ES-I3 (cell line): ENCODE measurements around the gene NAGA.

Source experiments
- H3K36me3 ChIP-seq: 2 replicates; pipeline ENCODE4 v1.6.1; 2013; ENCODE audit warnings: mild to moderate bottlenecking, low read length, control low read depth, moderate library complexity; ENCODE audit not compliant: insufficient read depth
- H3K4me1 ChIP-seq: 2 replicates; pipeline ENCODE4 v1.6.1; 2013; ENCODE audit warnings: mild to moderate bottlenecking, control low read depth, low read length; ENCODE audit not compliant: insufficient read depth
- H3K9ac ChIP-seq: 2 replicates; pipeline ENCODE4 v1.6.1; 2013; ENCODE audit warnings: low read depth, mild to moderate bottlenecking, low read length, moderate library complexity
- H3K9me3 ChIP-seq: 2 replicates; pipeline ENCODE4 v1.6.1; 2013; ENCODE audit warnings: mild to moderate bottlenecking, low read length, moderate library complexity; ENCODE audit not compliant: control insufficient read depth, insufficient read depth

NAGA gene

DNA sequence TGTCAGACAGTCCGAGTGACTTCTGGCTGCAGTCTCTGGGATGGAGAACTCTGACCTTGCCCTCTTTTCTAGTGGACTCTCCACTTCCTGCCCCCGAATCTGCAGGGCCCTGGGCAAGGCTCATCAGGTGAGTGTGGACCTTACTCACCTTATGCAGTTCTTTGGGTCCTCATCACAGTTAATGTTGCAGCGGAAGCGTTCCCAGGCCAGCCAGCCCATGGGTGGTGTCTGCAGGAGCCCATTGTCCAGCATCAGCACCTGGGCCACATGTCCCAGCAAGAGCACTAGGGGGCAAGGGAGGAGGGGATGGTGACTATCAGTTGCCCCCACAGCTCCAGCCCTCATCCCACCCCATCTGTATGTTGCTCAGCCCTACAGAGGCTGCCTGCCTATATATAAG lies 2.3 kb downstream of the NAGA start:
- no peaks in the 10 kb centered on the region for H3K9me3 ChIP-seq
- H3K4me1 ChIP-seq, result peaks cover 19% of the 10 kb centered on the region
- no peaks in the 10 kb centered on the region for H3K36me3 ChIP-seq
- H3K9ac ChIP-seq, result no peak overlapping the region

DNA sequence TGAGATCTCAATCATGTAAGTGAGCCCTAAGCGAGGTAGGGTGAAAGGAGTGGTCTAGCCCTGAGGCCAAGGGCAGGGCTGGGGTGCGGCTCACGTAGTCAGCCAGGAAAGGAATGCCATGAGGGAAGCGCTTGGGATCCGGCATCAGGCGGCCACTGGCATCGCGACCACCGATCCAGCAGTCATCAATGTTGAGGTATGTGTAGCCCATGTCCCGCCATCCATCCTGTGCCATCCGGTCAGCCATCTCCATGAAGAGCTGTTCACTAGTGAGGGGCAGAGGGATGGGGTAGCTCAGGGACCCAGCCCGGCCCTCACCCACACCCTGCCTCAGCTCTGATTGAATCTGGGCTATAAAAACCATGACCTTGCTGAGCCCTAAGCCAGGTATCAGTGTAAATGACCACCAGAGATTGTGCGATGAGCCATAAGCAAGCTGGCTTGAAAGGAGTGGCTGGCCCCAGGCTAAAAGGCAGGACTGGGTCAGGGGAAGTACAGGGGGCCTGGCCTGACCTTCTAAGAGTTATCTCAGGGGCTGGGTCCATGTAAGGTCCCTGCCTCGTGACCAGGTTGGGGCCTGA lies 2.9 kb downstream of the NAGA start:
- H3K36me3 ChIP-seq, result no peaks in the 10 kb centered on the region
- no peaks in the 10 kb centered on the region for H3K9me3 ChIP-seq
- no peak overlapping the region for H3K9ac ChIP-seq
- peaks cover 19% of the 10 kb centered on the region for H3K4me1 ChIP-seq

DNA sequence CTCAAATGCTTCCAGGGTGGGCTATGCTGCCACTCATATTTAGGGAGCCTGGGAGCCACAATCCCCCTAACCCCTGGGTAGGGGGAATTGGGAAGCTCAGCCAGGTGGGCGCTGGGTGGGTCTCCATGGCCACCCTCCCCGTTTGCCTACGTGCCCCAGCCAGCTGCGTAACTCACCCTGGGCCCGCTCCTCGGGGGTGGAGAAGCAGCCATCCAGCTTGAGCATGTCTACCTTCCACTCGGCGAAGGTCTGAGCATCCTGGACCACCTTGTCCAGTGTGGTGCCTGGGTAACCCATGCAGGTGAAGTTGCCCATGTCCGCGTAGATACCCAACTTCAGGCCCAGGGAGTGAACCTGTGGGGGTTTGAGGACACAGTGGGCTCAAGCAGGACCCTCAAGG lies 3.7 kb downstream of the NAGA start:
- Histone ChIP-seq H3K36me3 (peaks cover 1% of the 10 kb centered on the region; the same call in 1 of the 2 replicates), H3K9me3 (no peaks in the 10 kb centered on the region), H3K4me1 (peaks cover 19% of the 10 kb centered on the region), H3K9ac (no peak overlapping the region)

DNA sequence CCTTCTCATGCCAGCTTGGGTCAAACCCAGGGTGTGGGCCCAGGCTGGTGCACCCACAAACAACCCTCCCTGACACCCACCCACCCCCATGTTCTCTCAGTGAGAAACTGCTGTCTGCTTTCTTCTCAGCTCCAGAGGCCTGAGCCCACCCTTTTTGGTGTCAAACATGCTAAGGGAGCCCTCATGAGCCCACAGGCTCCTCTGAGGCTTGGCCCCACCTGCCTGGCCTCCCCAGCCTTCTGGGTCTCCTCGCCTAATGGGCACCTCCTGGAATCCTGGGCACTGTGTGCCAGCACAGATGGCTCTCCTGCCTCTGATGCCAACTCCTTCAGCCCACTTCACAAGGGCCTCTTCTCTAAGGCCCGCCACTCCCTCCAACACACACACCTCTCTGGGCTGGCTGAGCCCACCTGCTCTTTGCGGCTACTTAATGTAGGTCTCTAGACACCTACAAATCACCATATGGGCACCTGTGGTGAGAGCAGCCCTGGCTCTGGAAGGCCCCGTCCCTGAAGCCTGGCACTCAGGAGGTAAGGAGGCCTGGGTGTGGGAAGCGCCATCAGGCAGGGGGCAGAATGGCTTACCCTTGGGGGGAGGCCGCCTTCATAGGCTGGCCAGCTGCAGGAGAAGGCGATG lies 4.4 kb downstream of the NAGA start:
- no peaks in the 10 kb centered on the region for H3K9me3 ChIP-seq
- H3K36me3 ChIP-seq, result peaks cover 2% of the 10 kb centered on the region; the same call in 1 of the 2 replicates
- H3K4me1 ChIP-seq, result peaks cover 19% of the 10 kb centered on the region
- H3K9ac ChIP-seq, result no peak overlapping the region

DNA sequence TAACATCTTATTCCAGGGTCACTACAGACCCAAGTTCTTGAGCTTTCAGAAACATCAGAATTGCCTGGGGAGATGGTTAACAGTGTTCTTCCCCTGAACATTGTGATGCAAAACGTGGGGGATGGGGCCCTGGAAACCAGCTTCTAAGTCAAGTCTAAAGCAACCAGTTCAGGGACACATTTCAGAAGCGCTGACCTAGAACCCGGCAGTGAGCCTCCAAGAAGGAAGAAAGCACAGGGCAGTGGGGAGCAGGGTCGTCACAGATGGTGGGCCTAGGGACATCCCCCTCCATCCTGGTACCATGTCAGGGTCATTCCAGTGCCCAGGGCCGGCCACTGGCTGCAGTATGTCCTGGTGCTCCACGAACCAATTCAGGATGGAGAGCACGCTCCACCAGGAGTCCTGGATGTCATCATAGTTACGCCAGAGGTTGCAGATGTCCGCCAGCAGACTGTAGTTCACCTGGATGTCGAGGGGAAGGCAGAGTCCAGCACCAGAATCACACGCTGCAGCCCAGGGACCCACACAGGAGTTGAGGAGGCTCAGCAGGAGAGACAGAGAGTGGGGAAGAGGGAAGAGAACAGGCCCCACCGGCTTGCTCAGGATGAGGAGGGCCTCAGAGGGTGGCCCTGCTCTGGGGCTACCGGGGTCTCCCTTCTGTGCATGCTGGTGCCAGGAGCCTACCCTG lies 5.0 kb downstream of the NAGA start:
- H3K36me3 ChIP-seq, result peaks cover 2% of the 10 kb centered on the region; the same call in 1 of the 2 replicates
- peaks cover 19% of the 10 kb centered on the region for H3K4me1 ChIP-seq
- H3K9ac ChIP-seq, result no peak overlapping the region; the same call in 1 of the 2 replicates
- no peaks in the 10 kb centered on the region for H3K9me3 ChIP-seq

DNA sequence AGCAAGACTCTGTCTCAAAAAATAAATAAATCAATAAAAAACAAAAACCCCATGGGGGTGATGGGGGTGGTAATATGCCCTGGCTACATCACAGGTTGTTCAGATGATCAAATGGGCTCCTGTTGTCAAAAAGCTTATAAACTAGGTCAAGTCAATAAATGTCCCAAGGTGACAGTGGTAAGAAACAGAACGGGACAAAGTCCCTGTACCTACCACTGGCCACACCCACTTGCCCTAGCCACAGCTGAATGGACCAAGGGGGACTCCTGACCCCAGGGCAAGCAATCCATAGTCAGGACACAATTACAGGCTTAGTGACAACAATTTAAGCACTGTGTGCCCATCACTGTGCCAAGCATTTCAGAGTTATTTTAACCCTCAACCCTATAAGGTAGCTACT lies 6.0 kb downstream of the NAGA start:
- H3K9ac ChIP-seq, result no peak overlapping the region
- H3K36me3 ChIP-seq, result peaks cover 2% of the 10 kb centered on the region; the same call in 1 of the 2 replicates
- H3K9me3 ChIP-seq, result peaks cover 3% of the 10 kb centered on the region; the same call in 1 of the 2 replicates

DNA sequence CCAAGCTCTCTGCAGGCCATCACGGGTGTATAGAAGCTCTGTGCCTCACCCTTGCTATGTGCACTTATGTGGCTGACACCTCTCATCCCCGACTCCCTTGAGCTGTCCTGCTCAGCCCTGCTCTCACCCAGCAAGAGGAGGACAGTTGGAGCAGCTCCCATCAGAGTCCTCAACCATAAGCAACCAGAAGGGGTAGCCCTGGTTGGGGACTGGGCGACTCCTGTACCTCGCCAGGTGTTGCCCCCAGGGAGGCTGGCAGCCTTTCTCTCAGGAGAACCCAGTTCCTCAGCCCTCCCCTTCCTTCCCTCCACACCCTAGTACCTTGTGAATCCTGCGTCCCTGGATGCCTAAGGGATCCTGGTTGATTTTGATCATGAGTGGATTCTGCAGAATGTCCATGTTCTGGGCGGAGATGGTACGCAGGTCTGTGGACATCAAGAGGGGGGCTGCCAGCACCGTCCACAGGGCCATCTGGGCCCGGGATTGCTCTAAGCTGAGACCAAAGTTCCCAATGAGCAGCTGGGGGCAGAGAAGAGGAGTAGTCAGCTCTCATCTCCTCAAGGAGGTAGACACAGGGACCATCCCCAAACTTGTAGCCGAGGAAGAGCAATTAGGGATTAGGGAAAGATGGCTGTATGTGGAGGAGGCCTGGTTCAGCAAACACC lies 8.0 kb downstream of the NAGA start:
- H3K9me3 ChIP-seq, result peaks cover 12% of the 10 kb centered on the region; the same call in 1 of the 2 replicates
- H3K9ac ChIP-seq, result no peak overlapping the region
- H3K4me1 ChIP-seq, result peaks cover 19% of the 10 kb centered on the region
- peaks cover 2% of the 10 kb centered on the region; the same call in 1 of the 2 replicates for H3K36me3 ChIP-seq

More for the DNA sequence above, 6.0 kb downstream of the NAGA start:
- peaks cover 19% of the 10 kb centered on the region for H3K4me1 ChIP-seq

DNA sequence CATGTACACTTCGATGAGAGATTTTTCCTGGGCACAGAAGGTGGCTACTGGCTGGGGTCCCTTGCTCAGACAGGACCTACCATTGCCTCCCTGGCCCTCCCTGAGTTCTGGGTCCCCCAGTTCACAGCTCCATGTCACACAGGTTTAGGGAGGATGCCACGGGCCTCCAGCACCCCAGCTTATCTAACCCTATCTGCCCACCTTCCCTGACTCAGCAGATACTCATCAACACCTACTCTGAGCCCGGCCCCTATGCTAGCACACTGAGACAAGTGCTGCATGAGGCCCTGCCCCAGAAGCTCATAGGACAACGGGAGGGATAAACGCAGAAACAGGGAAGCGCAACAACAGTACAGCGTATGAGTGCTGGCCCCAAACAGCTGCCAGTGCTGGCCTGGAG lies 9.6 kb downstream of the NAGA start:
- peaks cover 21% of the 10 kb centered on the region for H3K9me3 ChIP-seq
- H3K36me3 ChIP-seq, result peaks cover 2% of the 10 kb centered on the region; the same call in 1 of the 2 replicates
- H3K4me1 ChIP-seq, result peaks cover 14% of the 10 kb centered on the region
- no peak overlapping the region for H3K9ac ChIP-seq

DNA sequence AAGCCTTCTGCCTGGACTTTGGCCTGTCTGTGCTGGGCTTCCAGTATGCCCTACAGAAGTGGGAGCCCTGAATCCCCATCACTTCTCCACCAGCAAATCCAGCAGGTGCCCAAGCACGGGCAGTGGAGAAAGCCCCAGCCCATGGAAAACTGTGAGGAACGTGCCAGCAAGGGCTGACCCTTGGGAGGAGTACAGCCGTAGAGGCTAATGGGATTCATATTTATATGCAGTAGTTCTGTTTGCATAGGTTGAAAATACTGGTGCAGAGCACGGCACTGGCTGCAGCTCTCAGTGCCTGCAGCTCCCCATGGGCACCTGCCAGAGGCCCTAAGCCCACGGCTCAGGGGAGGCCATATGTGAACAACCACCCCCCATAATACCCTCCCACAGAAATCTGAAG lies 10.1 kb downstream of the NAGA start:
- H3K9me3 ChIP-seq, result peaks cover 21% of the 10 kb centered on the region
- no peak overlapping the region for H3K9ac ChIP-seq
- peaks cover 2% of the 10 kb centered on the region; the same call in 1 of the 2 replicates for H3K36me3 ChIP-seq
- H3K4me1 ChIP-seq, result peaks cover 9% of the 10 kb centered on the region

DNA sequence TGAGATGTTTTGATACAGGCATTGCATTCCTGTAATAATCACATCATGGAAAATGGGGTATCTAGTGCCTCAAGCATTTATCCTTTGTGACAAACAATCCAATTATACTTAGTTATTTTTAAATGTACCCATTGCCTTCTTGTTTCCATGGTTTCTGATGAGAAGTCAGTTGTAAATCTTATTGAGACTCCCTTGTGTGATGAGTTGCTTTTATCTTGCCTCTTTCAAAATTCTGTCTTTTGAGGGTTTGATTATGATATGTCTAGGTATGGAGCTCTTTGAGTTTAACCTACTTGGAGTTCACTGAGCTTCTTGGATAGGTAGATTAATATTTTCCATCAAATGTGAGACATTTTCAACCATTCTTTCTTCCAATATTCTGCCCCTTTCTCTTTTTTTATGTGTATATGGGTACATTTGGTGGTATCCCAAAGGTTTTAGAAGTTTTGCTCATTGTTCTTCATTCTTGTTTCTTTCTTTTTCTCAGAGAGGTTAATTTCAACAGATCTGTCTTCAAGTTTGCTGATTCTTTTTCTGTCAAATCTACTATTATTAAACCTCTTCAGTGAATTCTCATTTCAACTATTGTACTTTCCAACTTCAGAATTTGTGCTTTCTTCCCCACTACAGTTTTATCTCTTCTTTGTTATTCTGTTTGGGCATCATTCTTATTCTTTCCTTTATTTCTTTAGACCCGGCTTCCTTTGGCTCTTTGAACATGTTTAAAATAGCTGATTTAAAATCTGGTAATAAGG lies 13.7 kb downstream of the NAGA start:
- Histone ChIP-seq H3K36me3 (peaks cover 1% of the 10 kb centered on the region; the same call in 1 of the 2 replicates), H3K9ac (no peak overlapping the region), H3K9me3 (peaks cover 21% of the 10 kb centered on the region), H3K4me1 (no peaks in the 10 kb centered on the region)

DNA sequence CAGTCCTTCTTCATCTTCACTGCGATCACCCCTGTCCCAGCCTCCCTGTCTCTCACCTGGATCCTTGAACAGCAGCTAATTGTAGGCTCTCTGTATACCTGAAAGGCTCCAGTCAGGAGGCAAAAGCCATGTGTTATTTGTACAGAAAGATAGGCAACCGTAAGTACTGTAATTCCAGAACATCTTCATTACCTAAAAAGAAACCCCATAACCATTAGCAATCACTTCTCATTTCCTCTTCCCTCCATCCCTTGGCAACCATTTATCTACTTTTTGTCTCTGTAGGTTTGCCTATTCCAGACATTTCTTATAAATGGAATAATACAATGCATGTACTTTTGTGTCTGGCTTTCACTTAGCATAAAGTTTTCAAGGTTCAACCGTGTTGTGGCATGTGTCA lies 17.8 kb downstream of the NAGA start:
- Histone ChIP-seq H3K9ac (no peak overlapping the region), H3K36me3 (no peaks in the 10 kb centered on the region), H3K4me1 (no peaks in the 10 kb centered on the region), H3K9me3 (peaks cover 10% of the 10 kb centered on the region)

DNA sequence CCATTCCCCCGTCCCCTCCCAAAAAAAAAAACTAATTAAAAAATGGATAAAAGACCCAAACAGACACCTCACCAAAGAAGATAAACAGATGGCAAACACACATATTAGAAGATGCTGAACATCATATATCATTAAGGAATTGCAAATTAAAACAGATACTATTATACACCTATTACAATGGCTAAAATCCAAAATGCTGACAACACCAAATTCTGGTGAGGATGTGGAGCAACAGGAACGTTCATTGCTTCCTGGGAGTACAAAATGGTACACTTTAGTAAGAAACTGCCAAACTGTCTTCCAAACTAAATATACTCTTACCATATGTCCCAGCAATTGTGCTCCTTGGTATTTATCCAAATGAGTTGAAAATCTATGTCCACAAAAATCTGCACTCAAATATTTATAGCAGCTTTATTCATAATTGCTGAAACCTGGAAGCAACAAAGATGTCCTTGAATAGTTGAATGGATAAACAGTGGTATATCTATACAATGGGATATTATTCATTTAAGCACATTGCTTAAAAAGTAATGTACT lies 19.9 kb downstream of the NAGA start:
- Histone ChIP-seq H3K9me3 (no peaks in the 10 kb centered on the region), H3K4me1 (no peaks in the 10 kb centered on the region), H3K9ac (no peak overlapping the region), H3K36me3 (no peaks in the 10 kb centered on the region)

DNA sequence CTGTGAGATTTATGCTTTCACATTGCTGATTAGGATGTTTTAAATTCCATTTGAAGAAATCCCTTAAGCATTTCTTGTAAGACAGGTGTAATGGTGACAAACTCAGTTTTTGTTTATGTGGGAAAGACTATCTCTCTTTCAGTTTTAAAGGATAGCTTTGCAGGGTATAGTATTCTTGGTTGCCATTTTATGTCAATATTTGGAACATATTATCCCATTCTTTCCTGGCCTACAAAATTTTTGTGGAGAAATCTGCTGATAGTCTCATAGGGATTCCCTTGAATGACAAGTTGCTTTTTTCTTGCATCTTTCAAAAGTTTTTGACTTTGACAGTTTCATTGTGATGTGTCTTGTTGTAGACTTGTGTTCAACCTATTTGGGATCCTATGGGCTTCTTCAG lies 28.8 kb downstream of the NAGA start:
- H3K9ac ChIP-seq, result no peak overlapping the region
- H3K9me3 ChIP-seq, result no peaks in the 10 kb centered on the region

DNA sequence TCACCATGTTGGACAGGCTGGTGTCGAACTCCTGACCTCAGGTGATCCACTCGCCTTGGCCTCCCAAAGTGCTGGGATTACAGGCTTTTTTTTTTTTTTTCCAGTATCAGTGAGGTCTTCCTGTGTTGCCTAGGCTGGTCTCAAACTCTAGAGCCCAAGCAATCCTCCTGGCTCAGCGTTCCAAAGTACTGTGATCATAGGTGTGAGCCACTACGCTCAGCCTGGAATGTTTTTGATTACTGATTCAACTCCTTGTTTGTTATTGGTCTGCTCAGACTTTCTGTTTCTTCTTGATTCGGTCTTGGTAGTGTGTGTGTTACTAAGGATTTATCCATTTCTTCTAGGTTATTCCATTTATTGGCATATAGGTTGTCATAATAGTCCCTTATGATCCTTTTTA lies 31.3 kb downstream of the NAGA start:
- Histone ChIP-seq H3K9me3 (no peaks in the 10 kb centered on the region), H3K9ac (no peak overlapping the region), H3K36me3 (no peaks in the 10 kb centered on the region), H3K4me1 (no peaks in the 10 kb centered on the region)

More for the DNA sequence above, 28.8 kb downstream of the NAGA start:
- Histone ChIP-seq H3K36me3 (no peaks in the 10 kb centered on the region), H3K4me1 (no peaks in the 10 kb centered on the region)
